Left ventricle myocardium inferior (tissue), 1 donor: ENCODE measurements around the gene GOSR2. TPM values are rescaled to one million over a fixed set of nuclear protein-coding genes. Genes with fewer than 3 reads are reported as not detected.

ENCODE experiments used
- DNase-seq: peaks from one replicate; pipeline ENCODE4 v3.0.0-alpha.2; 2020
- H3K27ac ChIP-seq: fragments of 200-600 bp; replicated peaks from 2 replicates; pipeline ENCODE4 v1.8.0; 2021
- H3K27me3 ChIP-seq: fragments of 200-600 bp; 2 replicates; pipeline ENCODE4 v1.8.0; 2021; ENCODE audit warnings: low read depth
- H3K36me3 ChIP-seq: fragments of 200-600 bp; 2 replicates; pipeline ENCODE4 v1.8.0; 2021
- H3K4me1 ChIP-seq: fragments of 200-600 bp; 2 replicates; pipeline ENCODE4 v1.8.0; 2021
- H3K4me3 ChIP-seq: fragments of 200-600 bp; 2 replicates; pipeline ENCODE4 v1.8.0; 2021; ENCODE audit warnings: mild to moderate bottlenecking, moderate library complexity
- H3K9me3 ChIP-seq: fragments of 200-600 bp; replicated peaks from 2 replicates; pipeline ENCODE4 v1.8.0; 2021
- intact Hi-C: fragments of 100-400 bp; cut with micrococcal nuclease; formaldehyde crosslinking; loops from one replicate; pipeline ENCODE4 v1.11.0; 2022
- long read RNA-seq: library from polyadenylated mRNA; unstranded; transcript quantifications from one replicate; pipeline ENCODE4 v2.0.0, GENCODE V29; 2021
- total RNA-seq: library from RNA; stranded (reverse); fragmentation: NEBNext Ultra II Directional; extraction: Animal tissue kit (Norgen Biotek cat#: 25700); gene quantifications from one replicate; pipeline ENCODE4 v1.2.1, GENCODE V29; 2021
- TF ChIP-seq, protein P1 (sequence below): fragments of 200-600 bp; IDR thresholded peaks from 2 replicates; pipeline ENCODE4 v1.8.0; 2021; ENCODE audit warnings: antibody characterized with exemption, mild to moderate bottlenecking, borderline replicate concordance
- donor health status: DM: no; HTN: yes; CAD: no; lungs with severe emphysema.

GOSR2 gene
- total RNA-seq, result 41.9 TPM
- long read RNA-seq, transcript GOSR2-232 (6 exons, 3,964 nt), result major isoform, 25 of 40 reads
- long read RNA-seq, partial matches to known transcripts, result 1 of 40 reads
- long read RNA-seq, other reads (novel, unspliced or antisense), result 1 of 40 reads

DNA sequence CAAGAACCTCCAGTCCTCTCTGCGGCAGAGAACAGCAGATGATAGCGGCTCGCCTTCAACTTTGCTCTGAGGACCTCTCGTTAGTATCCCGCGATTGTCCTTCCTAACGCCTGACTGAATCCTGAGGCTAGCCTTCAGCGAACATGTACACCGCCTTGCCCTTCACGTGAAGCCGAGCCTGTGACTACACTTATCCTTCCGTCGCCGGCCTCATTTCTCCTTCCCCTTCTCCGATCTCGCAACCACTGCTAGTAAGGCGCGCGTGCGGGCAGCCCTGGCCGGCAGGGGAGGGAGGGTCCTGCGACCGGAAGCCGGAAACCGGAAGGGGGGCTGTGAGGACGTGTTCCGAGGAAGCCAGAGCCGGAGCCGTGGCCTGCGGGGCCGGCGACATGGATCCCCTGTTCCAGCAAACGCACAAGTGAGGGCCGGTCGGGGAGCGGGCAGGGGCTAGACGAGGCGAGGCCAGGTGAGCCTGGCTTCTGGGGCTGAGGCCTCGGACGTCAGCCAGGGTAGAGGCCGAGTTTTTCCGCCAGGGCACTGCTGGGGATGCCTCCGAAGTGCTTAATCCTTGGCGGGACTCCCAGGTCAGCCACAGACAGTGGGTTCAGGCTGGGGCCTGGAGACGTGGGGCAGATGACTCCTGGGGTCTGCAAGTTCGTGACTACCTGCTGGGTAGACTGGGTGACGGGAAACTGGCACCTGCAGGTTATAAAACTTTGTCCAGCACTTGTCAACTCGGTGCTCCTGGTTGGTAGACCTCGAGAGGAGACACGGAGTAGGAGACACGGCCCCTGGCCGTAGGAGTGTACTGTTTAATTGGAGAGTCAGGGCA lies at the start of gene GOSR2:
TSS of gene GOSR2 (plus strand) at position 357 of the 832 bp plus-strand sequence. CDS start at position 390, 33 bp downstream.
- peak; percentile 90 for DNase-seq
- Histone ChIP-seq H3K4me1 (peaks cover 54% of the 10 kb centered on the region), H3K27ac (peak within 1 kb of the TSS; percentile 95), H3K4me3 (peak within 1 kb of the TSS; percentile 88), H3K27me3 (no peaks in the 10 kb centered on the region), H3K36me3 (no peaks in the 10 kb centered on the region), H3K9me3 (no peaks in the 10 kb centered on the region)
- intact Hi-C loops, result no loop called here
- TF ChIP-seq, protein P1, sequence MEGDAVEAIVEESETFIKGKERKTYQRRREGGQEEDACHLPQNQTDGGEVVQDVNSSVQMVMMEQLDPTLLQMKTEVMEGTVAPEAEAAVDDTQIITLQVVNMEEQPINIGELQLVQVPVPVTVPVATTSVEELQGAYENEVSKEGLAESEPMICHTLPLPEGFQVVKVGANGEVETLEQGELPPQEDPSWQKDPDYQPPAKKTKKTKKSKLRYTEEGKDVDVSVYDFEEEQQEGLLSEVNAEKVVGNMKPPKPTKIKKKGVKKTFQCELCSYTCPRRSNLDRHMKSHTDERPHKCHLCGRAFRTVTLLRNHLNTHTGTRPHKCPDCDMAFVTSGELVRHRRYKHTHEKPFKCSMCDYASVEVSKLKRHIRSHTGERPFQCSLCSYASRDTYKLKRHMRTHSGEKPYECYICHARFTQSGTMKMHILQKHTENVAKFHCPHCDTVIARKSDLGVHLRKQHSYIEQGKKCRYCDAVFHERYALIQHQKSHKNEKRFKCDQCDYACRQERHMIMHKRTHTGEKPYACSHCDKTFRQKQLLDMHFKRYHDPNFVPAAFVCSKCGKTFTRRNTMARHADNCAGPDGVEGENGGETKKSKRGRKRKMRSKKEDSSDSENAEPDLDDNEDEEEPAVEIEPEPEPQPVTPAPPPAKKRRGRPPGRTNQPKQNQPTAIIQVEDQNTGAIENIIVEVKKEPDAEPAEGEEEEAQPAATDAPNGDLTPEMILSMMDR, result peak; percentile 10

GRCh38 chr17:46873941-46874645 lies 48.9 kb upstream of the GOSR2 start:
- no peak overlapping the region for H3K27ac ChIP-seq
- no peak for DNase-seq
- intact Hi-C loops, result no loop called here
- no peaks in the 10 kb centered on the region for H3K36me3 ChIP-seq
- TF ChIP-seq, protein P1, result no peak
- H3K4me1 ChIP-seq, result peaks cover 5% of the 10 kb centered on the region
- H3K4me3 ChIP-seq, result no peak overlapping the region
- no peaks in the 10 kb centered on the region for H3K9me3 ChIP-seq
- H3K27me3 ChIP-seq, result no peaks in the 10 kb centered on the region

DNA sequence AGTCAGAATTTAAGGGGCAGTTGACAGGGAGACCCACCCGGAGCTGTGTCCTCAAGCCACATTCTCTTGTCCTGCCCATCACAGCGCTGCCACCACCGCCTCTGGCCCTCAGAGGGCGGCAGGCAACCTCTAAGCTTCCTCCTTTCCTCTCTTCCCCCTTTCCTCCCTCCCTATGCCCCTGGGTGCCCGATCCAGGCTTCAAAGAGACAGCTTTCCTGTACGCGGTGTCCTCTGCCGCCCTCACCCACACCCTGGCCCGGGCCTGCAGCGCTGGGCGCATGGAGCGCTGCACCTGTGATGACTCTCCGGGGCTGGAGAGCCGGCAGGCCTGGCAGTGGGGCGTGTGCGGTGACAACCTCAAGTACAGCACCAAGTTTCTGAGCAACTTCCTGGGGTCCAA lies 48.1 kb upstream of the GOSR2 start:
- TF ChIP-seq, protein P1, result no peak
- H3K4me1 ChIP-seq, result peaks cover 5% of the 10 kb centered on the region
- H3K9me3 ChIP-seq, result no peaks in the 10 kb centered on the region
- H3K27ac ChIP-seq, result no peak overlapping the region
- no peaks in the 10 kb centered on the region for H3K36me3 ChIP-seq
- intact Hi-C loops, result no loop called here
- H3K4me3 ChIP-seq, result no peak overlapping the region
- no peaks in the 10 kb centered on the region for H3K27me3 ChIP-seq
- DNase-seq, result no peak

- Histone ChIP-seq H3K36me3 (no peaks in the 10 kb centered on the region), H3K9me3 (no peaks in the 10 kb centered on the region), H3K4me1 (peaks cover 5% of the 10 kb centered on the region), H3K27ac (no peak overlapping the region), H3K4me3 (no peak overlapping the region), H3K27me3 (no peaks in the 10 kb centered on the region)
- intact Hi-C loops, result no loop called here
- TF ChIP-seq, protein P1, result no peak
- DNase-seq, result no peak
Measured at GRCh38 chr17:46875849-46876352, 47.1 kb upstream of the GOSR2 start.

- Histone ChIP-seq H3K36me3 (no peaks in the 10 kb centered on the region), H3K27ac (peak overlapping the region; percentile 57), H3K4me1 (peaks cover 5% of the 10 kb centered on the region), H3K4me3 (no peak overlapping the region), H3K9me3 (no peaks in the 10 kb centered on the region), H3K27me3 (no peaks in the 10 kb centered on the region)
- intact Hi-C loops, result no loop called here
- DNase-seq, result no peak
- TF ChIP-seq, protein P1, result no peak
Measured at GRCh38 chr17:46876353-46876887, 46.5 kb upstream of the GOSR2 start.
